ENCODE data around the gene GPR152. TPM values are rescaled to one million over a fixed set of nuclear protein-coding genes. Genes with fewer than 3 reads are reported as not detected.

Gene GPR152
- total RNA-seq, 1 experiment from 2014 or later, result not detected

DNA sequence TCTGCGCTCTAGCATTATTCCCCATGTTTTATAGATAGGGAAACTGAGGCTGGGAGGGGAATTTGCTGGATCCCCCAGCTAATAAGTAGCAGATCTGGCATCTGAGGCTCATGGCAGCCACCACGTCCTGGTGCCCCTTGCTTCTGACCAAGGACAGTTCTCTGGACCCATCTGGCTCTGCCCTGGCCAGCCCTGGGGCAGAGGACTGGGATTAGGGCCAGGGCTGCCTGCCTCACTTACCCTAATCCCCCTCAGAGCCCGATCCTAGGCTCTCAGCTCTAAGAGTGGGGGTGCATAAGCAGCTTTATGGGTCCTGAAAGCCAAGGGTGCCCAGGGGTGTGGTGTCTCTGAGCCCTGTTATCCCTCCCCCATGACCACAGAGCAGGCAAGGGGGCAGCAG lies 2.5 kb upstream of the GPR152 start, which contains the start of gene CABP4:
CABP4 (plus strand) TSS at position 301 of the 400 bp plus-strand sequence; CDS start at position 371, 70 bp downstream.
- H2BK20ac ChIP-seq (ENCODE audit: low read depth, low read length, poor library complexity, severe bottlenecking), result no peak within 1 kb of the TSS
- H3K27me3 ChIP-seq (ENCODE audit: insufficient read depth, low read length), result no peaks in the 10 kb centered on the region
- no peak within 1 kb of the TSS for H3K23ac ChIP-seq (ENCODE audit: insufficient read length, low read depth, low read length)
- H3K4me2 ChIP-seq (ENCODE audit: insufficient read depth, insufficient read length, low read length), result no peak within 1 kb of the TSS
- H2AK5ac ChIP-seq (ENCODE audit: insufficient read length, low read length), result no peak within 1 kb of the TSS
- H3K14ac ChIP-seq (ENCODE audit: insufficient read depth, low read length), result no peak within 1 kb of the TSS
- Mint-ChIP-seq H3K4me3 (no peak within 1 kb of the TSS), H3K9me3 (no peaks in the 10 kb centered on the region; a peak in 1 of 5 replicates), H3K36me3 (ENCODE audit: insufficient read depth in 1 of 3, low read depth in 3 of 3) (no peaks in the 10 kb centered on the region), H3K27me3 (ENCODE audit: low read depth) (peaks cover 15% of the 10 kb centered on the region), H3K27ac (peak within 1 kb of the TSS in 1 of 3 experiments; percentile 72; a peak in 2 of 7 replicates), H3K4me1 (0 out of 4 replicates have a peak, but pooled peaks cover 0 to 4% of the 10 kb centered on the region in 2 experiments)
- H4K20me1 ChIP-seq (ENCODE audit: control insufficient read depth, insufficient read depth, insufficient read length), result no peaks in the 10 kb centered on the region
- no peak within 1 kb of the TSS for H4K5ac ChIP-seq (ENCODE audit: insufficient read length, low read depth, low read length)
- no peak for DNase-seq
- no peak within 1 kb of the TSS for H3T11ph ChIP-seq (ENCODE audit: low read length)
- H4K8ac ChIP-seq (replicated peaks; ENCODE audit: insufficient read length, low read depth, low read length), result no peak within 1 kb of the TSS
- H2BK120ac ChIP-seq (ENCODE audit: low read depth, low read length, poor library complexity, severe bottlenecking), result no peak within 1 kb of the TSS
- no peak within 1 kb of the TSS for H2BK5ac ChIP-seq (ENCODE audit: insufficient read length, low read length)
- H3K79me1 ChIP-seq (ENCODE audit: insufficient read depth, low read depth, low read length, poor library complexity, severe bottlenecking), result no peaks in the 10 kb centered on the region
- H3K56ac ChIP-seq (ENCODE audit: insufficient read length, low read depth, low read length), result no peak within 1 kb of the TSS
- H2BK12ac ChIP-seq (ENCODE audit: insufficient read length, low read depth, low read length), result no peak within 1 kb of the TSS
- H3K9ac ChIP-seq (ENCODE audit: extremely low read depth, insufficient read length, low read length), result no peak within 1 kb of the TSS
- no peak within 1 kb of the TSS for H4K91ac ChIP-seq (ENCODE audit: insufficient read length, low read depth, low read length)
- H3K9me3 ChIP-seq (ENCODE audit: control insufficient read depth, low read depth, low read length), result no peaks in the 10 kb centered on the region
- no peaks in the 10 kb centered on the region for H3K79me2 ChIP-seq (ENCODE audit: insufficient read depth, low read length)
- H2AFZ ChIP-seq (ENCODE audit: low read length), result no peak within 1 kb of the TSS
- H3K4me1 ChIP-seq (ENCODE audit: insufficient read depth, low read length), result no peaks in the 10 kb centered on the region
- no peak within 1 kb of the TSS for H3K27ac ChIP-seq (ENCODE audit: insufficient read length, low read depth, low read length)
- no CpG with 5 or more reads among the region's 3 CpGs for WGBS (ENCODE audit: extremely low coverage, insufficient read length, low lambda C conversion rate)
- peak within 1 kb of the TSS; percentile 49; the same call in 1 of the 2 replicates for H2BK15ac ChIP-seq (ENCODE audit: low read depth, low read length)
- H3K4ac ChIP-seq (ENCODE audit: low read depth, low read length), result no peak within 1 kb of the TSS
- H3K18ac ChIP-seq (ENCODE audit: insufficient read length, low read depth, low read length), result no peak within 1 kb of the TSS
- peaks cover 5% of the 10 kb centered on the region for H3K23me2 ChIP-seq (ENCODE audit: insufficient read length, low read depth, low read length, poor library complexity, severe bottlenecking)
- TF ChIP-seq, protein P1, sequence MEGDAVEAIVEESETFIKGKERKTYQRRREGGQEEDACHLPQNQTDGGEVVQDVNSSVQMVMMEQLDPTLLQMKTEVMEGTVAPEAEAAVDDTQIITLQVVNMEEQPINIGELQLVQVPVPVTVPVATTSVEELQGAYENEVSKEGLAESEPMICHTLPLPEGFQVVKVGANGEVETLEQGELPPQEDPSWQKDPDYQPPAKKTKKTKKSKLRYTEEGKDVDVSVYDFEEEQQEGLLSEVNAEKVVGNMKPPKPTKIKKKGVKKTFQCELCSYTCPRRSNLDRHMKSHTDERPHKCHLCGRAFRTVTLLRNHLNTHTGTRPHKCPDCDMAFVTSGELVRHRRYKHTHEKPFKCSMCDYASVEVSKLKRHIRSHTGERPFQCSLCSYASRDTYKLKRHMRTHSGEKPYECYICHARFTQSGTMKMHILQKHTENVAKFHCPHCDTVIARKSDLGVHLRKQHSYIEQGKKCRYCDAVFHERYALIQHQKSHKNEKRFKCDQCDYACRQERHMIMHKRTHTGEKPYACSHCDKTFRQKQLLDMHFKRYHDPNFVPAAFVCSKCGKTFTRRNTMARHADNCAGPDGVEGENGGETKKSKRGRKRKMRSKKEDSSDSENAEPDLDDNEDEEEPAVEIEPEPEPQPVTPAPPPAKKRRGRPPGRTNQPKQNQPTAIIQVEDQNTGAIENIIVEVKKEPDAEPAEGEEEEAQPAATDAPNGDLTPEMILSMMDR (conservative IDR thresholded peaks at IDR 0.05), result no peak
